K562 (cell line): ENCODE measurements around the gene APOBEC3A. TPM values are rescaled to one million over a fixed set of nuclear protein-coding genes. Genes with fewer than 3 reads are reported as not detected.

ENCODE experiments used
- ATAC-seq: fragments of 200-7000 bp; cut with Tn5 transposase; 3 replicates; pipeline ENCODE4 v1.9.1; 2020; ENCODE audit warnings: moderate library complexity
- BruUV-seq: library from RNA; stranded (reverse); fragments of 400-500 nt; replicated peaks from 2 replicates; lab custom pipeline; 2021; lab: Mats Ljungman, UMichigan
- CTCF ChIA-PET: fragments of 300-600 bp; formaldehyde crosslinking; extraction: SDS; loops from one replicate; lab custom pipeline; 2021; ENCODE audit warnings: low intra/inter-chr PET ratio; lab: Yijun Ruan, JAX
- POLR2A ChIA-PET: fragments of 300-600, 350-650 bp; sonication (Branson Sonifier 250); formaldehyde crosslinking; extraction: SDS; loops from one replicate; lab custom pipeline; 2021; ENCODE audit warnings: antibody characterized with exemption, inconsistent platforms; lab: Yijun Ruan, JAX
- DNase-seq, 4 experiments: peaks; one replicate each; pipeline versions ENCODE4 v3.0.0 to v3.0.0-alpha.2; 2011 to 2018; ENCODE audit warnings: low spot score in 3 of 4, mixed read lengths in 3 of 4; ENCODE audit errors: extremely low read depth in 1 of 4
- FAIRE-seq: peaks from 2 replicates; lab custom pipeline; 2011; peaks lifted over from hg19 to GRCh38; lab: Jason Lieb, UNC
- H2AFZ ChIP-seq: 2 replicates; pipeline ENCODE4 v1.6.0; 2011; ENCODE audit warnings: low read depth, low read length, control low read depth, inconsistent platforms
- H3K27ac ChIP-seq: fragments of 200-600 bp; 3 replicates; pipeline ENCODE4 v1.8.0; 2011; ENCODE audit warnings: low read depth, mild to moderate bottlenecking, control low read depth, inconsistent platforms, low read length, moderate library complexity, mixed read lengths; ENCODE audit errors: extremely low read depth
- H3K27me3 ChIP-seq, 2 experiments: fragments of 300-600 bp in 1 of 2; 2 replicates in 1 of 2; 3 replicates in 1 of 2; pipeline versions ENCODE4 v1.6.0 to v1.8.0; 2011; ENCODE audit warnings: inconsistent platforms in 2 of 2, low read length in 2 of 2, mild to moderate bottlenecking in 1 of 2, mixed read lengths in 1 of 2, moderate library complexity in 1 of 2; ENCODE audit not compliant: control insufficient read depth in 2 of 2, insufficient read depth in 2 of 2
- H3K36me3 ChIP-seq: fragments of 300-600 bp; 3 replicates; pipeline ENCODE4 v1.8.0; 2011; ENCODE audit warnings: mild to moderate bottlenecking, low read length, inconsistent platforms; ENCODE audit not compliant: control insufficient read depth, insufficient read depth
- H3K4me1 ChIP-seq, 2 experiments: fragments of 200-600 bp in 1 of 2; replicated peaks in 1 of 2; 2 replicates in 1 of 2; 3 replicates in 1 of 2; pipeline versions ENCODE4 v1.5.1 to v1.8.0; 2011; ENCODE audit warnings: inconsistent platforms in 2 of 2, low read length in 2 of 2, mild to moderate bottlenecking in 1 of 2, mixed read lengths in 1 of 2, moderate library complexity in 1 of 2; ENCODE audit not compliant: control insufficient read depth in 2 of 2, insufficient read depth in 2 of 2
- H3K4me2 ChIP-seq: 2 replicates; pipeline ENCODE4 v1.6.1; 2011; ENCODE audit warnings: low read length, control low read depth, inconsistent platforms, mixed read lengths; ENCODE audit not compliant: insufficient read depth
- H3K4me3 ChIP-seq: fragments of 200-600 bp; sonication (generic), shearing (Covaris generic); 2 replicates; pipeline ENCODE4 v1.5.1; 2016; ENCODE audit warnings: control low read depth, inconsistent platforms
- H3K79me2 ChIP-seq: fragments of 200-600 bp; 3 replicates; pipeline ENCODE4 v1.8.0; 2011; ENCODE audit warnings: low read length, inconsistent platforms; ENCODE audit not compliant: control insufficient read depth, insufficient read depth
- H3K9ac ChIP-seq, 2 experiments: 2 replicates each; pipeline versions ENCODE4 v1.6.0 to v1.6.1; 2011; ENCODE audit warnings: low read depth in 2 of 2, low read length in 2 of 2, control low read depth in 1 of 2, inconsistent platforms in 1 of 2, mild to moderate bottlenecking in 1 of 2, mixed read lengths in 1 of 2; ENCODE audit not compliant: insufficient read depth in 1 of 2
- H3K9me1 ChIP-seq: one replicate; pipeline ENCODE4 v1.6.0; 2011; ENCODE audit warnings: inconsistent platforms, mild to moderate bottlenecking, low read length, moderate library complexity; ENCODE audit not compliant: control insufficient read depth, insufficient read depth
- H3K9me3 ChIP-seq: replicated peaks from 2 replicates; pipeline ENCODE4 v1.5.1; 2011; ENCODE audit warnings: low read depth, low read length, inconsistent platforms; ENCODE audit not compliant: control insufficient read depth, insufficient read depth
- H4K20me1 ChIP-seq: replicated peaks from 2 replicates; pipeline ENCODE4 v1.6.1; 2011; ENCODE audit warnings: low read length, inconsistent platforms, mixed read lengths; ENCODE audit not compliant: control insufficient read depth, insufficient read depth
- CEBPB ChIP-seq: fragments of 450-650 bp; IDR thresholded peaks from 2 replicates; pipeline ENCODE4 v1.6.1; 2016; ENCODE audit warnings: missing genetic modification characterization, missing compliant biosample characterization
- GABPA ChIP-seq: fragments of 200-800 bp; sonication (Bioruptor generic); conservative IDR thresholded peaks from 2 replicates; pipeline ENCODE4 v1.6.1; 2016; ENCODE audit warnings: low read depth, missing genetic modification characterization, missing compliant biosample characterization
- JUNB ChIP-seq: fragments of 450-650 bp; formaldehyde crosslinking; conservative IDR thresholded peaks from 2 replicates; pipeline ENCODE4 v1.4.0; 2020; ENCODE audit warnings: mild to moderate bottlenecking
- KDM2B ChIP-seq: fragments of 250-450 bp; sonication (Bioruptor Pico); IDR thresholded peaks from 2 replicates; pipeline ENCODE4 v1.8.0; 2021; ENCODE audit warnings: mild to moderate bottlenecking, moderate library complexity
- KLF13 ChIP-seq: fragments of 450-650 bp; IDR thresholded peaks from 2 replicates; pipeline ENCODE4 v1.6.1; 2016; ENCODE audit warnings: missing genetic modification characterization, low read depth, mild to moderate bottlenecking, missing compliant biosample characterization, moderate library complexity, borderline replicate concordance
- MBD2 ChIP-seq: sonication (generic); IDR thresholded peaks from 2 replicates; pipeline ENCODE4 v1.6.1; 2016; ENCODE audit warnings: low read depth, borderline replicate concordance
- MXI1 ChIP-seq: IDR thresholded peaks from 2 replicates; pipeline ENCODE4 v1.6.1; 2011; ENCODE audit warnings: low read depth, mild to moderate bottlenecking, improper control_type of control experiment, low read length
- NR0B1 ChIP-seq: fragments of 450-650 bp; IDR thresholded peaks from one replicate; pipeline ENCODE4 v1.6.1; 2018; ENCODE audit warnings: mild to moderate bottlenecking, moderate library complexity; ENCODE audit not compliant: partially characterized antibody
- RREB1 ChIP-seq: fragments of 250-450 bp; sonication (Bioruptor Pico); IDR thresholded peaks from 2 replicates; pipeline ENCODE4 v1.4.0; 2020
- ZNF133 ChIP-seq: fragments of 250-450 bp; sonication (Bioruptor Pico); IDR thresholded peaks from 2 replicates; pipeline ENCODE4 v1.4.0; 2020; ENCODE audit warnings: mild to moderate bottlenecking
- ZNF398 ChIP-seq: fragments of 250-450 bp; sonication (Bioruptor Pico); IDR thresholded peaks from 2 replicates; pipeline ENCODE4 v1.8.0; 2021; ENCODE audit warnings: moderate library complexity, mild to moderate bottlenecking, inconsistent platforms
- ZNF584 ChIP-seq: fragments of 200-800 bp; sonication (Bioruptor generic); IDR thresholded peaks from 2 replicates; pipeline ENCODE4 v1.6.1; 2016; ENCODE audit warnings: low read depth, mild to moderate bottlenecking, missing genetic modification characterization, missing compliant biosample characterization
- WGBS: fragments of 100-300 bp; shearing (Covaris generic); methylation state at CpG from one replicate; pipeline ENCODE4 v1.1.6; 2016; ENCODE audit warnings: low coverage, mixed read lengths; ENCODE audit not compliant: insufficient coverage; ENCODE audit errors: missing lambda C conversion rate; 5-methylcytosine and 5-hydroxymethylcytosine counted together
- in situ Hi-C: fragments of 300-500 bp; cut with MboI; formaldehyde crosslinking; loops from 4 replicates; pipeline ENCODE4 v1.15.0; 2018; ENCODE audit warnings: inconsistent platforms, mixed read lengths
- intact Hi-C: fragments of 100-400 bp; cut with micrococcal nuclease; formaldehyde crosslinking; loops from 2 replicates; pipeline ENCODE4 v1.14.2; 2022
- polyA plus RNA-seq, 8 experiments: library from polyadenylated mRNA; depleted of rRNA in 4 of 8; stranded (reverse) in 5 of 8; unstranded in 3 of 8; fragments of >200 nt; fragmentation: Nextera tagmentation in 2 of 8; fragmentation: Illumina TruSeq in 1 of 8; extraction: Ambion mirVana in 2 of 8; extraction: Trizol in 1 of 8; gene quantifications; 2 replicates each; pipeline versions ENCODE4 v1.2.1 to v1.2.3, GENCODE V29; 2011 to 2014; ENCODE audit warnings: inconsistent platforms in 1 of 8, missing spikeins in 1 of 8
- total RNA-seq, 7 experiments: library from RNA; depleted of rRNA in 6 of 7; stranded (reverse); fragments of >200 nt in 6 of 7; fragmentation: Illumina TruSeq in 2 of 7; extraction: Trizol in 2 of 7; gene quantifications; 2 replicates each; pipeline versions ENCODE4 v1.2.1 to v1.2.3, GENCODE V29; 2011 to 2021; ENCODE audit warnings: low replicate concordance in 1 of 7

Gene APOBEC3A
- total and polyA plus RNA-seq, 9 of the 15 experiments (the other 6 are each of a cell fraction or from before 2014, with no cell fraction given) = 0.04 TPM; not detected in 8

- POLR2A ChIA-PET = no interaction called here
- BruUV-seq = no TSS peak
- Histone ChIP-seq H2AFZ (no peak overlapping the region), H3K27ac (no peak overlapping the region), H3K4me2 (no peak overlapping the region), H3K9me1 (no peaks in the 10 kb centered on the region), H3K79me2 (peaks cover 10% of the 10 kb centered on the region), H3K36me3 (0 out of 3 replicates have a peak, but pooled peaks cover 3% of the 10 kb centered on the region), H3K4me1 (peaks cover 5 to 21% of the 10 kb centered on the region in 2 experiments; a peak in 4 of 5 replicates), H3K9me3 (peaks cover 9% of the 10 kb centered on the region), H3K4me3 (no peak overlapping the region), H3K27me3 (no peaks in the 10 kb centered on the region), H3K9ac (no peak overlapping the region), H4K20me1 (no peaks in the 10 kb centered on the region)
- CTCF ChIA-PET = no interaction called here
- intact Hi-C loops (no loop called here), in situ Hi-C loops (no loop called here)
- ATAC-seq = no peak
- no peak for FAIRE-seq
- WGBS = 84% methylated on average over 3 of the region's 3 CpGs
- no peak for DNase-seq
- no peak for TF ChIP-seq KDM2B (CRISPR knock-in tag)
- no peak for TF ChIP-seq GABPA
- TF ChIP-seq JUNB = no peak
- TF ChIP-seq ZNF584 (CRISPR knock-in tag) = no peak
- TF ChIP-seq ZNF133 = no peak
- no peak for TF ChIP-seq ZNF398 (CRISPR knock-in tag)
- no peak for TF ChIP-seq MXI1
- no peak for TF ChIP-seq NR0B1
- TF ChIP-seq MBD2 = no peak
- TF ChIP-seq RREB1 = no peak
- no peak for TF ChIP-seq CEBPB (tag)
- no peak for TF ChIP-seq KLF13 (tag)
Observed at GRCh38 chr22:38986629-38987028, 29.2 kb downstream of the APOBEC3A start.
